Sigmoid colon (tissue), 7 donors: ENCODE results near the gene SNX5. TPM values are rescaled to one million over a fixed set of nuclear protein-coding genes. Genes with fewer than 3 reads are reported as not detected.

Experiments
- DNase-seq: peaks from one replicate; pipeline ENCODE4 v3.0.0-alpha.2; 2019
- H3K27ac ChIP-seq, 4 donors: fragments of 200-600 bp; sonication (generic); one replicate each; pipeline ENCODE4 v1.5.1; 2016 to 2019; ENCODE audit warnings: mild to moderate bottlenecking in 1 of 4
- H3K27me3 ChIP-seq, 3 donors: fragments of 200-600 bp; sonication (generic); one replicate each; pipeline ENCODE4 v1.5.1; 2019; ENCODE audit warnings: mild to moderate bottlenecking in 1 of 3
- H3K36me3 ChIP-seq, 4 donors: fragments of 200-600 bp; sonication (generic); one replicate each; pipeline ENCODE4 v1.5.1; 2016 to 2019
- H3K4me1 ChIP-seq, 4 donors: fragments of 200-600 bp; sonication (generic); one replicate each; pipeline ENCODE4 v1.5.1; 2017 to 2019
- H3K4me3 ChIP-seq, 4 donors: fragments of 200-600 bp; sonication (generic); one replicate each; pipeline ENCODE4 v1.5.1; 2017 to 2019; ENCODE audit warnings: mild to moderate bottlenecking in 2 of 4, moderate library complexity in 1 of 4
- H3K9me3 ChIP-seq, 4 donors: fragments of 200-600 bp in 3 of 4; sonication (generic) in 3 of 4; one replicate each; pipeline versions ENCODE4 v1.5.1 to v1.6.1; 2013 to 2019
- EP300 ChIP-seq, 4 donors: sonication (generic); formaldehyde crosslinking; IDR thresholded peaks; one replicate each; pipeline ENCODE4 v1.6.1; 2017; ENCODE audit warnings: antibody characterized with exemption in 4 of 4
- POLR2A ChIP-seq, 2 donors: fragments of 450-650 bp; IDR thresholded peaks; one replicate each; pipeline ENCODE4 v1.6.1; 2016; ENCODE audit warnings: antibody characterized with exemption in 2 of 2, mild to moderate bottlenecking in 2 of 2, moderate library complexity in 2 of 2
- WGBS, 2 donors: extraction: QIAGEN DNeasy Blood & Tissue Kit; methylation state at CpG; one replicate each; pipeline ENCODE4 v1.1.7; 2013; 5-methylcytosine and 5-hydroxymethylcytosine counted together
- intact Hi-C: fragments of 100-400 bp; cut with DNase I; formaldehyde crosslinking; loops from one replicate; pipeline ENCODE4 v1.15.1; 2023
- polyA plus RNA-seq, 3 donors: library from polyadenylated mRNA; stranded (reverse); fragments of 200-250 nt; gene quantifications; one replicate each; pipeline ENCODE4 v1.2.3, GENCODE V29; 2013
- small RNA-seq, 3 donors: library from RNA; depleted of rRNA; stranded (forward); fragments of <200 nt; gene quantifications; one replicate each; pipeline ENCODE3, GENCODE V24; 2016
- total RNA-seq, 4 donors: library from RNA; depleted of rRNA; stranded (reverse); fragments of >200 nt; gene quantifications; one replicate each; pipeline ENCODE4 v1.1.0, GENCODE V29; 2016
- donor health status: healthy with polysubstance abuse.
- donor health status: Bipolar disorder and iron deficiency.
- donor health status: healthy.

Gene SNX5
- total and polyA plus RNA-seq, 7 donors: 69.0 to 98.5 (median 79.5) TPM

DNA sequence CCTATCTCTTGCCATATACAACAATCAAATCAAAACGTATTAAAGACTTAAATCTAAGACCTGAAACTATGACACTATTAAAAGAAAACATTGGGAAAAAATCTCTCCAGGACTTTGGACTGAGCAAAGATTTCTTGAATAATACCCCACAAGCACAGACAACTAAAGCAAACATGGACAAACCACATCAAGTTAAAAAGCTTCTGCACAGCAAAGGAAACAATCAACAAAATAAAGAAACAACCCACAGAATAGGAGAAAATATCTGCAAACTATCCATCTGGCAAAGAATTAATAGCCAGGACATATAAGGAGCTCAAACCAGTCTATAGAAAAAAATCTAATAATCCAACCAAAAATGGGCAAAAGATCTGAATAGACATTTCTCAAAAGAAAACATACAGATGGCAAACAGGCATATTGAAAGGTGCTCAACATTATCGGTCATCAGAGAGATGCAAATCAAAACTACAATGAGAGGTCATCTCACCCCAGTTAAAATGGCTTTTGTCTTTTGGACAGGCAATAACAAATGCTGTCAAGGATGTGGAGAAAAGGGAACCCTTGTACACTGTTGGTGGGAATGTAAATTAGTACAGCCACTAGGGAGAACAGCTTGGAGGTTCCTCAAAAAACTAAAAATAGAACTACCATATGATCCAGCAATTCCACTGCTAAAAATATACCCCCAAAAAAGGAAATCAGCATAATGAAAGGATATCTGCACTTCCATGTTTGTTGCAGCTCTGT, 76.2 kb downstream of the SNX5 start:
- no peak for DNase-seq
- Histone ChIP-seq H3K27me3 (no peaks in the 10 kb centered on the region), H3K36me3 (no peaks in the 10 kb centered on the region), H3K4me3 (no peak overlapping the region), H3K4me1 (peaks cover 0 to 30% (median 21%) of the 10 kb centered on the region in 4 donors), H3K9me3 (peaks cover 0 to 6% (median 0%) of the 10 kb centered on the region in 4 donors), H3K27ac (peak overlapping the region in 1 of 4 donors; percentile 35)
- 75 to 85% methylated on average over 2 of the region's 2 CpGs for WGBS, 2 donors
- no peak for TF ChIP-seq POLR2A (IDR thresholded peaks at IDR 0.05)
- TF ChIP-seq EP300 (IDR thresholded peaks at IDR 0.05): peak in 1 of 4 donors; percentile 35
- intact Hi-C loops: no loop called here

Small RNAs within 50 kb of the gene (small RNA-seq; reads per million reads assigned to genes)
- gene RNU6-192P: 0 reads per million in 3 donors
- gene SNORD17: 259 to 1,003 (median 271) reads per million in 3 donors

Other genes with a start within 250 kb of the SNX5 start
- 10 to 100 TPM in 2 of 4 donors, 1 to 10 TPM in 2; 5.0 to 15.8 (median 10.8) TPM for gene MGME1, start 224 bp upstream of the SNX5 start, total RNA-seq
- 10 to 100 TPM; 14.8 to 17.4 (median 16.9) TPM for gene MGME1, start 224 bp upstream of the SNX5 start, polyA plus RNA-seq
- gene OVOL2, start 89.1 kb upstream of the SNX5 start, total RNA-seq: not detected
- 10 to 100 TPM in 2 of 3 donors, 1 to 10 TPM in 1; 9.6 to 15.7 (median 13.2) TPM for gene OVOL2, start 89.1 kb upstream of the SNX5 start, polyA plus RNA-seq
- gene KAT14, start 169.1 kb upstream of the SNX5 start, total RNA-seq: 10 to 100 TPM; 12.6 to 21.7 (median 17.9) TPM
- 1 to 10 TPM; 7.6 to 9.1 (median 7.8) TPM for gene KAT14, start 169.1 kb upstream of the SNX5 start, polyA plus RNA-seq
- gene PET117, start 169.1 kb upstream of the SNX5 start, total RNA-seq: 10 to 100 TPM in 3 of 4 donors, 1 to 10 TPM in 1; 7.8 to 18.8 (median 16.9) TPM
- gene PET117, start 169.1 kb upstream of the SNX5 start, polyA plus RNA-seq: 10 to 100 TPM; 13.1 to 21.0 (median 20.8) TPM